Activated naive CD4-positive, alpha-beta T cell treated with anti-CD3 and anti-CD28 coated beads, Interleukin-2, amount 10 ng/mL, durations not matched to agents 7 days and 5 days (primary cell): ENCODE results near the gene CTDNEP1.
A peak's percentile ranks its signal among the peaks of the same experiment; 100 is the strongest.

Experiments used
- CTCF ChIA-PET: fragments of 350-600 bp; sonication (Branson Sonifier 250); formaldehyde crosslinking; loops from one replicate; lab custom pipeline; 2021; ENCODE audit warnings: antibody characterized with exemption; lab: Charles Lee
- DNase-seq: peaks from one replicate; pipeline ENCODE4 v3.0.0-alpha.2; 2020
- H3K27ac Mint-ChIP-seq: one replicate; pipeline ENCODE4 v1.8.0; 2021; ENCODE audit warnings: mild to moderate bottlenecking, moderate library complexity, mixed read lengths
- H3K27me3 Mint-ChIP-seq: one replicate; pipeline ENCODE4 v1.8.0; 2021; ENCODE audit warnings: mild to moderate bottlenecking, mixed read lengths
- H3K36me3 Mint-ChIP-seq: one replicate; pipeline ENCODE4 v1.8.0; 2021; ENCODE audit warnings: mixed read lengths
- H3K4me1 Mint-ChIP-seq: one replicate; pipeline ENCODE4 v1.8.0; 2021; ENCODE audit warnings: mixed read lengths
- H3K4me3 Mint-ChIP-seq: one replicate; pipeline ENCODE4 v1.8.0; 2021; ENCODE audit warnings: mild to moderate bottlenecking, moderate library complexity, mixed read lengths
- H3K9me3 Mint-ChIP-seq: one replicate; pipeline ENCODE4 v1.8.0; 2021; ENCODE audit warnings: mixed read lengths

CTDNEP1 gene

DNA sequence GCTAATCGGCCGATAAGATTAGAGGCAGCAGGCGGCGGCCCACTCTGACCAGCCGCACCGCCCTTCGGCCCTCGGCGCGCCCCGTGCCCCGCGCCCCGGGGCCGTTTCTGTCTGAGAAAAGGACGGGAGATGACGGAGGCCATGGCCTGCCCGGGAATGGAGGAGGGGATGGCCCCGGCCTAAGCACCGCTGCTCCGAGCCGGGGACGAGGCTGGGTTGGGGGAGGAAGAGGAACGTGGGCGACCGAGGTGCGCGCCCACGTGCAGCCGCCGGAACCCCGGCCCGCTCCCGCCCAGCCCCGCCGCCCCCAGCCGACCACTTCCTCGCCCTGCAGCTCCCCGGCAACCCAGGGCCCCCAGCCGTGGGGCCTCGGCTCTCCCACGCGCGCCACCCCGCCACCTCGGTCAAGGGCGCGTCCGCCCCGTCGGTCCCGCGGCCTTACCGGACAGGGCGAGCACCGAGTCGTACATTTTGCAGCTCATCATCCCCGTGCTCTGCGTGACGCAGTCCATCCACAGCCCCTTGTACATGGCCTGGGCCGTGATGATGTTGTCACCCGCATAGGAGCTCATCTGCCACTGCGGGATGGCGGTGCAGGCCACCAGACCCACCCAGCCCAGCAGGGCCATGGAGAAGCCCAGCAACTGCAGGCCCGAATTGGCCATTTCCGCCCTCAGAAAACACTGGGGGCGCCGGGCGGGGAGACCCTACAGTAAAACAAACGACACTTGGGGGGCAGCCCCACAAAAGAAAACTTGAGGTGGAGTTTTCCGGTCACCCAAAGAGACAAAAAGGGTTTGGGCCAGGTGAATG, 10.1 kb upstream of the CTDNEP1 start:
- no peaks in the 10 kb centered on the region for H3K9me3 Mint-ChIP-seq
- peak overlapping the region; percentile 65 for H3K27ac Mint-ChIP-seq
- peaks cover 62% of the 10 kb centered on the region for H3K27me3 Mint-ChIP-seq
- peak; percentile 39 for DNase-seq
- CTCF ChIA-PET, result no interaction called here
- peak overlapping the region; percentile 57 for H3K4me3 Mint-ChIP-seq
- peaks cover 31% of the 10 kb centered on the region for H3K4me1 Mint-ChIP-seq
- H3K36me3 Mint-ChIP-seq, result peaks cover 7% of the 10 kb centered on the region

DNA sequence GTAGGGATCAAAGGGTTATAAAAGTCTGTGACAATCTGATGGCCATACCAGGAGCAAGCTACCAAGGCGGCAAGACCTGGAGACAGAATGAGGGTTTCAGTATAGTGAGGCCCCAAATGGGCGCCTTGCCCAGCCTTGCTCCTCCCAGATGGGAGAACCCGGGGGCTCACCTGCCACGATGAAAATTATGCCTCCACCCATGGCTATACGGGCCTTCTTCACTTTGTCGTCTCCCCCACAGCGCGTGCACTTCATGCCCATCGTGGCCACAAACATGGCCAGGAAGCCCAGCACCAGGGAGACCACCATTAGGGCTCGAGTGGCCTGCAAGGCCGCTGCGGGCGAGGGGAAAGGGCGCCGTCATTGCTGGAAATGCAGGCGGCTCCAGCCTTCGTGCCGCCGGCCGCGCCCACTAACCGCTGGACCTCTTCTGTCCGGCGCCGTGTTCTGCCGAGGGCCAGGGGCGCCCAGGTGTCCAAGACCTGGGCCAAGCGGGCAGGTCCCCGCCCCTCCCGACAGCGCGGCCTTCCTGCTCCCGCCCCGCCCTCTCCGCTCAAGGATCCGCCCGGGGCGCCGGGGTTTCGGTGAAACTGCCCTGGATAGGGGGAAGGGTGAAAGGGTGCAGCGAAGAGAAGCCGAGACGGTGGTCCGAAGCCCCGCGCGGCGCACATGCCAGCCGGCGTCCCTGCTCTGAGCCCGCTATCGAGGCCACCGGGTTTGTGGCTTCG, 9.3 kb upstream of the CTDNEP1 start:
- DNase-seq, result peak; percentile 53
- Mint-ChIP-seq H3K4me3 (peak overlapping the region; percentile 52), H3K36me3 (peaks cover 9% of the 10 kb centered on the region), H3K9me3 (no peaks in the 10 kb centered on the region), H3K27ac (no peak overlapping the region), H3K27me3 (peaks cover 55% of the 10 kb centered on the region), H3K4me1 (peaks cover 31% of the 10 kb centered on the region)
- CTCF ChIA-PET, result no interaction called here

DNA sequence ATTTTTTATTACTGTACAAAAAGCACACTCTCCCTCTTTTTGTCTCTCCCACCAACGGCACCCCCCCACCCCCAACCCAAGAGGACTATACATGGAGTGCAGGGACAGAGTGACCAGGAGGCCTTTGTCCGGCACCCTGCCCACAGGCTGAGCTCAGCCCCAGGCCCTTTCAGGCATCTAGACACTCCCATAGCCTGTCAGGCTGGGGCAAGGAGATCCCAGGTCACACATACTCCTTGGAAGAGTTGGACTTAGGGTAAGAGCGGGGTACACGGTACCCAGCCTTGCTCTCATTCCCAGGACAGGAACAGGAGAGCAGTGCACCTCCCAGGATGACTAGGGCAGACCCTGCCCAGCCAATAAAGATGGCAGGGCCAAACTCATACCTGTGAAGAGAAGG, 8.6 kb upstream of the CTDNEP1 start:
- H3K27ac Mint-ChIP-seq, result no peak overlapping the region
- H3K4me1 Mint-ChIP-seq, result peaks cover 31% of the 10 kb centered on the region
- CTCF ChIA-PET, result no interaction called here
- no peak for DNase-seq
- peaks cover 51% of the 10 kb centered on the region for H3K27me3 Mint-ChIP-seq
- H3K9me3 Mint-ChIP-seq, result no peaks in the 10 kb centered on the region
- no peak overlapping the region for H3K4me3 Mint-ChIP-seq
- H3K36me3 Mint-ChIP-seq, result peaks cover 12% of the 10 kb centered on the region

DNA sequence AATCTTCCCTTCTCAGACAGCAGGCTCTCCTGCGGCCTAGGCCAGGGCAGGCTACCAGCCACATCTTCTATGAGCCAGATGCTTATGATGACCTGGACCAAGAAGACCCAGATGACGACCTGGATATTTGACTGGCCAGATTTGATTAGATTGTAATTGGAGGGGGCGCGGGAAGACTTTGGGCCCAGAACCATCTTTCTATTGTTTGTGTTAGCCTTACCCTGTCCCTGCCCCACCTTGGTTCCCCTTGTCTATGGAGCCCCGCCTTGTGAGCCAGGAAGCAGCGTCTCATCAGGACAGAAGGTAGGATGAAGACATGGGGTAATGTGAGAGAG, 8.0 kb upstream of the CTDNEP1 start:
- Mint-ChIP-seq H3K27ac (no peak overlapping the region), H3K36me3 (peaks cover 18% of the 10 kb centered on the region), H3K4me1 (peaks cover 35% of the 10 kb centered on the region), H3K9me3 (no peaks in the 10 kb centered on the region), H3K27me3 (peaks cover 45% of the 10 kb centered on the region), H3K4me3 (no peak overlapping the region)
- no peak for DNase-seq
- CTCF ChIA-PET, result interaction anchor here (0.9 to 1.8 kb wide), 2 partner anchors 37 to 39 kb away, joined by 3 to 6 read pairs; no protein-coding TSS in a partner anchor

DNA sequence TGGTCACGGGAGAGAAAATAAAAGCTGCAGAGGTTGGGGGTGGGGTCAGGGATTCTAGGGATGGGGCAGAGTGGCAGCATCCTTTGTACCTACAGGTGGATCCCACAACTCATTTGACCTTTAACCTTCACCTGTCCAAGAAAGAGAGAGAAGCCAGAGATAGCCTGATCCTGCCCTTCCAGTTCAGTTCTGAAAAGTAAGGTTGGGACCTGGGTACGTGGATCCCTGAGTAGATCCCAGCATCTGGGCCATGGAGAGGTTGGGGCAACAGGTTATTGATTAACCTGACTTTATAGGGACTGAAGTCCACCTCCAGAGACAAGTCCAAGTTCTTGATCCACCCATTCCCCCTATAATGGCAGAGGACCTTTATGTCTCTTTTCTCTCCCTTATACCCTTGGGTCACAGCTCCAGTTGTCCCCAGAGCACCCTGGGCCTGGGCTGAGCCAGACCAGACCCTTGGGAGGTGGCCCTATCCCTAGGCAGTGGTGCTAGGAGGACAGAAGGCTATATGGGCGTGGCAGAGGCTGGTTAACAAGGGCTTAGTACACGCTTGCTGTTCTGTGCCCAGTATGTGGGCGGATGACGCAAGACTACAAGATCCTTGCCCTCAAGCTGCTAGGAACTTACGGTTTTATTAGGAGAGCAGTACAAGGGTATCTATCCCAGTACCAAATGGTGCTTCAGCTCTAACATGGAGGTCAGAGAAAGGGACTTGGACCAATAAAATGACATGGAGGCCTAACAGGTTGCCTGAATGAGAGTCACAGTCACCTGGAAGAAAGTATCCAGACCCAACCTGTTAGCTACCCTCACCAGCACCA, 7.4 kb upstream of the CTDNEP1 start:
- Mint-ChIP-seq H3K27ac (no peak overlapping the region), H3K27me3 (peaks cover 39% of the 10 kb centered on the region), H3K36me3 (peaks cover 23% of the 10 kb centered on the region), H3K4me3 (no peak overlapping the region), H3K4me1 (peaks cover 37% of the 10 kb centered on the region), H3K9me3 (no peaks in the 10 kb centered on the region)
- CTCF ChIA-PET, result interaction anchor here (0.9 to 1.8 kb wide), 2 partner anchors 38 to 40 kb away, joined by 3 to 6 read pairs; no protein-coding TSS in a partner anchor
- DNase-seq, result peak; percentile 19

DNA sequence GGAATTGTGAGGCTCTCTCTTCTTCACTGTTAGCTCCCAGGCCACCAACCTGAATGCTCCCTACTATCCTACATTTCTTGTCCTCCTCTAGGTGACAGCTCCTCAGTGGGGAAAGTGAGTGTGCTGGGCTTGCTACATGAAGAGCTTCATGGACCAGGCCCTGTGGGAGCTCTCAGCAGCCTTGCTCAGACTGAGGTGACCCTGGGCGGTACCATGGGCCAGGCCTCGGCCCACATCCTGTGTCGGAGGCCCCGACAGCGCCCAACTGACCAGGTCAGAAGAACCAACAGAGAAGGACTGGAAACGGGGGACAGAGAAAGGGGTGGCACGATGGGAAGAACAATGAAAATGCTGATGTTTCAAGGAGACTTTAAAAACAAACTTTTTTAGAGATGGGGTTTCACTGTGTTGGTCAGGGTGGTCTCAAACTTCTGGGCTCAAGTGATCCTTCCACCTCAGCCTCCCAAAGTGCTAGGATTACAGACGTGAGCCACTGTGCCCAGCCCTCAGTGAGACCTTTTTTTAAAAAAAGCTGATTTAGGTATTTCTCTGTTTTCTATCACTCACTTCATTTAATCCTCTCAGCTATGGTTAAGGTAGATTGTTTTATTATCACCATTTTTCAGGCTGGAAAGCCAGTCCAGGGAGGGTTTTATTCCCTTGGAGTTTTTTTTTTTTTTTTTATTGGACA, 5.4 kb upstream of the CTDNEP1 start:
- Mint-ChIP-seq H3K36me3 (peaks cover 27% of the 10 kb centered on the region), H3K9me3 (no peaks in the 10 kb centered on the region), H3K4me1 (peaks cover 32% of the 10 kb centered on the region), H3K4me3 (no peak overlapping the region), H3K27ac (no peak overlapping the region), H3K27me3 (peaks cover 19% of the 10 kb centered on the region)
- CTCF ChIA-PET, result interaction anchor here (1.0 to 1.5 kb wide), 3 partner anchors 39 to 304 kb away, joined by 3 to 9 read pairs (median 3); no protein-coding TSS in a partner anchor
- no peak for DNase-seq

DNA sequence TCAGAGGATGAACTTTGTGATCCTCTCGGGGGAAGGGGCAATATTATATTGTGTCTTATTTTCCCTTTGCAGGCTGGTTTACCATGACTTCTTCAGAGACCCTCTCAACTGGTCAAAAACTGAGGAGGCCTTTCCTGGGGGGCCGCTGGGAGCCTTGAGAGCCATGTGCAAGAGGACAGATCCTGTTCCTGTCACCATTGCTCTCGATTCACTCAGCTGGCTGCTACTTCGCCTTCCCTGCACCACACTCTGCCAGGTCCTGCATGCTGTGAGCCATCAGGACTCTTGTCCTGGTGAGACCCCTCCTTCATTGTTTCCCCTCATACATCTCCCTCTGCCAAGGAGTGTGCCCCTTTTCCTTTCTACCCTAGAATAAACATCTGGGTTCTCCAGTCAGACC, 3.0 kb upstream of the CTDNEP1 start:
- Mint-ChIP-seq H3K4me3 (peak overlapping the region; percentile 26), H3K4me1 (peaks cover 36% of the 10 kb centered on the region)
- CTCF ChIA-PET, result interaction anchor here (1.2 kb wide), 1 partner anchor 102 kb away, joined by 3 read pairs; no protein-coding TSS in a partner anchor

DNA sequence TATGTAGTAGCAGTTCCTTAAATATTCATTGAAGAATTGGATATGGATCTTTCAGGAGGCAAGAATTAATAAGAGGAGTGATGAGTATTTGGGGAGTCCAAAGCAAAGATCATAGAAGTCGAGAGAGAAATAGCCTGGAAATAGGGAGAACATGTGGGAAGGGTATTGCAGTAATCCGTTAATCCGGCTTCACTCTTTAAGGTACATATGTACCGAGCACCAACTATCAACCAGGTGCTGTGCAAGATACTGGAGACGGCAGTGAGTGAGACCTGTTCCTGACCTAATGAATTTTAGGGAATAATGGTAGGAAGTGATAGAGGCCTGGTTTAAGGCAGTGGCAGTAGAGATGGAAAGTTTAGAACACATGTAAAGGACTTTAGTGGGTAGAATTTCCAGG, 1.5 kb upstream of the CTDNEP1 start:
- no peaks in the 10 kb centered on the region for H3K9me3 Mint-ChIP-seq
- no peak for DNase-seq
- no peaks in the 10 kb centered on the region for H3K27me3 Mint-ChIP-seq
- H3K27ac Mint-ChIP-seq, result peak overlapping the region; percentile 99
- H3K4me1 Mint-ChIP-seq, result peaks cover 48% of the 10 kb centered on the region
- H3K36me3 Mint-ChIP-seq, result peaks cover 30% of the 10 kb centered on the region
- CTCF ChIA-PET, result interaction anchor here (1.2 kb wide), 1 partner anchor 103 kb away, joined by 3 read pairs; no protein-coding TSS in a partner anchor
- peak overlapping the region; percentile 84 for H3K4me3 Mint-ChIP-seq

More for the DNA sequence above, 3.0 kb upstream of the CTDNEP1 start:
- Mint-ChIP-seq H3K27ac (no peak overlapping the region), H3K27me3 (no peaks in the 10 kb centered on the region), H3K36me3 (peaks cover 27% of the 10 kb centered on the region), H3K9me3 (no peaks in the 10 kb centered on the region)
- no peak for DNase-seq

DNA sequence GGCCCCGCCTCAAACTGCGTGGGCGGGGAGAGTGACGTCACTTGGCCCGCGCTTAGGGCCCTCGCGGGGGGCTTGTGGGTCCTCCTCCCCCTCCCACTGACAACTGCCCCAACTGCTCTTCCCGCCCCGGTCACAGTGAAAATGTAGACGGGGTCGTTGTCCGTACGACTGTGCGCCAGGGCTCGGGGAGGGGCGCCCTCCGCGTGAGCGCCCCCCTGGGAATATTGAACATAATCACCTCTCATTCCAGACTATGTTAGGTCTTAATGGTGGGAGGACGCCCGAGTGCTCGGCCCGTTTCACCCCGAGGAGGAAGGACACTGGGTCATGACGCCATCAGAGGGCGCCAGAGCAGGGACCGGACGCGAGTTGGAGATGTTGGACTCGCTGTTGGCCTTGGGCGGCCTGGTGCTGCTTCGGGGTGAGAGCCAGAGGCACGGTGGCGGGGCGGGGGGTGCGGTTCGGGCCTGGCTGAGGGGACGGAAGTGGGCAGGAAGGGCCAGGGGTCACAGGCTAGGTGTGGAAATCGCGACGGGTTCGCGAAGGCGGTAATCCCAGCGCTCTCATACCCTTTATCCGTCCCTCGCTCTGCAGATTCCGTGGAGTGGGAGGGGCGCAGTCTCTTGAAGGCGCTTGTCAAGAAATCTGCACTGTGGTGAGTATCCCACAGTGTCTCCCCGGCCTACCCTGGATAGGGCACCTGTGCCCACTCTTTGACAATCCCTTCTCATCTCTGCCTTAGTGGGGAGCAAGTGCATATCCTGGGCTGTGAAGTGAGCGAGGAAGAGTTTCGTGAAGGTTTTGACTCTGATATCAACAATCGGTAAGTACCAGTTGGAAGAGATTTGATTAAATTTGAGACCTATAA, 876 bp upstream of the CTDNEP1 start, which contains the start of gene ELP5:
Gene ELP5 (plus strand): TSS at position 40 of the 868 bp plus-strand sequence. CDS start 336 bp downstream, at position 376.
- peaks cover 30% of the 10 kb centered on the region for H3K36me3 Mint-ChIP-seq
- peak; percentile 95 for DNase-seq
- CTCF ChIA-PET, result no interaction called here
- no peaks in the 10 kb centered on the region for H3K27me3 Mint-ChIP-seq
- peak within 1 kb of the TSS; percentile 99 for H3K27ac Mint-ChIP-seq
- no peaks in the 10 kb centered on the region for H3K9me3 Mint-ChIP-seq
- H3K4me3 Mint-ChIP-seq, result peak within 1 kb of the TSS; percentile 84
- H3K4me1 Mint-ChIP-seq, result peaks cover 48% of the 10 kb centered on the region

DNA sequence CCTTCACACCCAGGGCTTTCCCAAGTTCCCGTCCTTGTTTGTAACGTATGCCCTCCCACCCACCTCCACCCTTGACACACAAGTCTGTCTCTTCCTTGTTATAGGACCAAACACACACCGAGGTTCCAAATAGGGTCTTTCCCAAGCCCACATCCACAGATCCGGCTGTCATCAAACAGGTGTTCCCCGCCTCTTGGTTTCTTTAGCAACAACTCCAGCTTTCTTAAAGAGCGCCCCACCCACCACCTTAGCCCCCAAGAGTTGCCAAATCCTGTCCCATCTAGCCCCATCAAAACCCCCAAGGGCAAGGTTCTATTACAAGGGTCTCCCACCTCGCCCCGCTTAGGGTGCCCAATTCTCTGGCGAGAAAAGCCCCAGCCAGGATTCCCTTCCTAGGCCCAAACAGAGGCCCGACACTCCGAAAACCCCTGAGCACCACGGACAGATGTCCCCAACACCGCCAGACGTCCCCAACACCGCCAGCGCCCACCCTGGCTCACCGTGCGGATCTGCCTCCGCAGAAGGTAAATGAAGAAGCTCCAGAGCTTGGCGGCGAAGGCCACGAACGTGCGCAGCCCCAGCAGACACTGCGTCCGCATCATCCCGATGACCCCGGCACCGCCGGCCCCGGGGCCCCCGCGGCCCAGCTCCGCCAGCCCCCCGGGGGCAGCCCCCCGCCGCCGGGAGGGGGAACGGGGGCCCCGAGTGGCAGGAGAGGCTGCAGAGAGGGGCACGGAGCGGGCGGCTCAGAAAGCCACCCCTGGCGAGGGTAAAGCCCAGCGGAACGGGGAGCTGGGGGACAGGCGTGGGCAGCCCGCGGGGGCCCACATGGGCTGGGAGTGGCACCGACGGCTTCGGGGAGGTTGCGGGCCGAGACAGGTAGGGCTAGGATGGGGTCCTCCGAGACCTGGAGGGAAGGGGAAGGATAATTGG, 573 bp downstream of the CTDNEP1 start:
- peaks cover 35% of the 10 kb centered on the region for H3K36me3 Mint-ChIP-seq

DNA sequence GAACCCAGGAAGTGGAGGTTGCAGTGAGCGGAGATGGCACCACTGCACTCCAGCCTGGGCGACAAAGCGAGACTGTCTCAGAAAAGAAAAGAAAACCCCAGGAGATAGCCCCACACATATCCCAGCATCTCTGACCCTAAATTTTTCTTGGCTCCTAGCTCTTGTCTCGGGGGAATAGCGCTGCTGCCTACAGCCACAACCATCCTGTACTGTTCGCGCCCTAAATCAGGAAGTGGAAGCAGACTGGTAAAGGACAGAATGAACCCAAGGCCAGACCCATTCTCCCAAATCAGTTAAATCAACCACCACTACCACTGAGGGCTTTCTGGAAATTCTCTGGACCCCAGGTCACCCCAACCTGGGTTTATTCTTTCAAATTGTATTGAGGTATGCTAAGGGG, 1.7 kb downstream of the CTDNEP1 start:
- H3K36me3 Mint-ChIP-seq, result peaks cover 33% of the 10 kb centered on the region
- peaks cover 53% of the 10 kb centered on the region for H3K4me1 Mint-ChIP-seq
- no peaks in the 10 kb centered on the region for H3K9me3 Mint-ChIP-seq
- H3K27ac Mint-ChIP-seq, result peak overlapping the region; percentile 88
- no peak for DNase-seq
- peak overlapping the region; percentile 84 for H3K4me3 Mint-ChIP-seq
- CTCF ChIA-PET, result no interaction called here
- no peaks in the 10 kb centered on the region for H3K27me3 Mint-ChIP-seq

More for the DNA sequence above, 573 bp downstream of the CTDNEP1 start:
- Mint-ChIP-seq H3K27me3 (no peaks in the 10 kb centered on the region), H3K27ac (peak overlapping the region; percentile 99), H3K9me3 (no peaks in the 10 kb centered on the region), H3K4me3 (peak overlapping the region; percentile 84), H3K4me1 (peaks cover 54% of the 10 kb centered on the region)
- no peak for DNase-seq
- CTCF ChIA-PET, result no interaction called here

DNA sequence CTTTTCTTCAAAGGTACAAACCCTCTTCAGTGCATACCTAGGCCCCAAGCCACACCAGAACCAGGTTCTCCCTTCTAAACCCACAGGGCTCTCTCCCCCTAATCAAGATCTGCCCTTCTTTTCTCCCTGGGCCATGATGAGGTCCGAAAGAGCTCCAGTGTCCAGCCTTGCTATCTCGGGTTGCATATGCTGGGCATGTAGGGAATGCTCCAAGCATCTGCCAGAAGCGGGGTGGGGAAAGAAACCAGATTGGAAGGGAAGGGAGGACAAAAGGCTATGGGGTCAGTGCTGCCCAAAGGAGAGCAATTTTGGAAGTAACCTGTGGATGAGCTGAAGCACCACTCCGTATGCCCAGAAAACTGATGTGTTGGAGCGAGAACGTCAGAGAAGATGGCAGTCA, 2.3 kb downstream of the CTDNEP1 start:
- CTCF ChIA-PET, result no interaction called here
- DNase-seq, result no peak
- Mint-ChIP-seq H3K27ac (peak overlapping the region; percentile 17), H3K4me3 (peak overlapping the region; percentile 84), H3K4me1 (peaks cover 49% of the 10 kb centered on the region), H3K9me3 (no peaks in the 10 kb centered on the region), H3K27me3 (no peaks in the 10 kb centered on the region), H3K36me3 (peaks cover 34% of the 10 kb centered on the region)
